ENCODE results near the gene LAMA1.

GRCh38 chr18:6948281-6949055, 169.1 kb downstream of the LAMA1 start:
- TF ChIP-seq CTCF (IDR thresholded peaks at IDR 0.05) (no peak), POLR2A (IDR thresholded peaks at IDR 0.05) (no peak)
